Measurements from ENCODE around the gene SPOCK1. TPM values are rescaled to one million over a fixed set of nuclear protein-coding genes. Genes with fewer than 3 reads are reported as not detected.

Gene SPOCK1
- total and polyA plus RNA-seq, 2 experiments from 2014 or later = 5.6 to 10.1 TPM

DNA sequence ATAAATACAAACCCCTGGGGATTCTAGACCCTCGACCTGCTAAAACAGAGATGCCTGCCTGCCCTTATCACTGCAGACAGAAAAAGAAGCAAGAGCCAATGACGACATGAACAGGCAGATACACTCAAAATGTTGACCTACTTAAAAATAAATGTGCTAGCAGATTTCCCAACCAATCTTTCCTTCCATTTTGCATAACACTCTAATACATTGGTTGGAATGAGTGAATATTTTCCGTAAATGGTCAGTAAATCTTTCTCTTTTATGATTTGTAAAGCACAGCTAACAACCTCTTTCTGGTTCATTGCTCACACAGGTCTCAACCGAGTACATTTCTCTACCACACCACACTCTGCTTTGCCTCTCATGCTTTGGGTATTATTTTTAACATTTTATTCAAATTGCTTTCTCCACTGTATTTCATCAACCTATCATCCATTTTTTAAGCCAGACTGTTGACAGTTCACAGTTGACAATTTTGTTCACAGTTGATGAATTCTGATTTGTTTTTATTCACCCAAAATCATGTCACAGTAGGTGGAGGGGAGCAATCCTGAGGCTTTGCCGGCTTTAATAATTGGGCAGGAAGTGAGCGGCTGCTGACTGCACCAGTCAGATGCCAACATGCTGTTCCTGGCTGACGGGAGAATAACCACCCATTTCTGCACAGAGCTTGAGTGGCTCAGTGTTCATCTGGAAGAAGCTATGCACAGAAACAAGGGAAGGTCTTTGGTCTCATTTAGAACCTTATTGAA lies 426.6 kb downstream of the SPOCK1 start:
- Histone ChIP-seq H3K79me2 (no peaks in the 10 kb centered on the region), H3K27me3 (no peaks in the 10 kb centered on the region), H3K9me3 (ENCODE audit: low read depth) (no peaks in the 10 kb centered on the region), H3K4me3 (no peak overlapping the region), H4K20me1 (ENCODE audit: insufficient read depth, poor library complexity, severe bottlenecking) (no peaks in the 10 kb centered on the region), H3K4me1 (ENCODE audit: insufficient read depth) (no peaks in the 10 kb centered on the region), H3K4me2 (no peak overlapping the region), H3K27ac (no peak overlapping the region), H3K36me3 (replicated peaks; ENCODE audit: insufficient read depth, low read depth) (no peaks in the 10 kb centered on the region), H2AFZ (no peak overlapping the region), H3K9me2 (replicated peaks; ENCODE audit: insufficient read depth) (no peaks in the 10 kb centered on the region)
- TF ChIP-seq, protein P1, sequence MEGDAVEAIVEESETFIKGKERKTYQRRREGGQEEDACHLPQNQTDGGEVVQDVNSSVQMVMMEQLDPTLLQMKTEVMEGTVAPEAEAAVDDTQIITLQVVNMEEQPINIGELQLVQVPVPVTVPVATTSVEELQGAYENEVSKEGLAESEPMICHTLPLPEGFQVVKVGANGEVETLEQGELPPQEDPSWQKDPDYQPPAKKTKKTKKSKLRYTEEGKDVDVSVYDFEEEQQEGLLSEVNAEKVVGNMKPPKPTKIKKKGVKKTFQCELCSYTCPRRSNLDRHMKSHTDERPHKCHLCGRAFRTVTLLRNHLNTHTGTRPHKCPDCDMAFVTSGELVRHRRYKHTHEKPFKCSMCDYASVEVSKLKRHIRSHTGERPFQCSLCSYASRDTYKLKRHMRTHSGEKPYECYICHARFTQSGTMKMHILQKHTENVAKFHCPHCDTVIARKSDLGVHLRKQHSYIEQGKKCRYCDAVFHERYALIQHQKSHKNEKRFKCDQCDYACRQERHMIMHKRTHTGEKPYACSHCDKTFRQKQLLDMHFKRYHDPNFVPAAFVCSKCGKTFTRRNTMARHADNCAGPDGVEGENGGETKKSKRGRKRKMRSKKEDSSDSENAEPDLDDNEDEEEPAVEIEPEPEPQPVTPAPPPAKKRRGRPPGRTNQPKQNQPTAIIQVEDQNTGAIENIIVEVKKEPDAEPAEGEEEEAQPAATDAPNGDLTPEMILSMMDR (IDR thresholded peaks at IDR 0.05; ENCODE audit: poor library complexity) = no peak
- TF ChIP-seq EZH2 (IDR thresholded peaks at IDR 0.05; ENCODE audit: borderline replicate concordance) (no peak), EZH2phosphoT487 (IDR thresholded peaks at IDR 0.05; ENCODE audit: low read depth, severe bottlenecking, unreplicated experiment) (no peak)
- WGBS (ENCODE audit: low lambda C conversion rate, missing lambda C conversion rate) = 82% methylated on average over 7 of the region's 7 CpGs
- DNase-seq (ENCODE audit: low spot score) = no peak

DNA sequence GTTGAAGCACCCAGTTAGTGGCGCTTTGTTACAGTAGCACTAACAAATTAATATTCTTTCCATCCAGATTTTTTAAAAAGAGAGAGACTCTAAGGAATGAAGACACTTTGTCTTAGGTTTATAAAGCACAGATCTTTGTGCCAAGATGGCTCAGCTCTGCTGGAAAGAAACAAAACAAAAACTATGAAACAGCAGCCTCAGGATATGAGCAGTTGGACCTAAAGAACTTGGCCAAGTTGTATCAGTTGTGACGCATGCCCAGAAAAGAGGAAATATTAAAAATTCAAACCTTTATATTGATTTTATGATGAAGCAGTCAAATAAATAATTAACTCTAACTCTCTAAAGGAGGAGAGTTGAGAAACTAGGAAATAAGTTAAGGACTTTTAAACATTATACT lies 427.2 kb downstream of the SPOCK1 start:
- WGBS (ENCODE audit: low lambda C conversion rate, missing lambda C conversion rate) = 88% methylated on average over 2 of the region's 2 CpGs
- H3K27ac ChIP-seq = no peak overlapping the region
- TF ChIP-seq, protein P1 (IDR thresholded peaks at IDR 0.05; ENCODE audit: poor library complexity) = no peak
- TF ChIP-seq EZH2 (IDR thresholded peaks at IDR 0.05; ENCODE audit: borderline replicate concordance) (no peak), EZH2phosphoT487 (IDR thresholded peaks at IDR 0.05; ENCODE audit: low read depth, severe bottlenecking, unreplicated experiment) (no peak)

DNA sequence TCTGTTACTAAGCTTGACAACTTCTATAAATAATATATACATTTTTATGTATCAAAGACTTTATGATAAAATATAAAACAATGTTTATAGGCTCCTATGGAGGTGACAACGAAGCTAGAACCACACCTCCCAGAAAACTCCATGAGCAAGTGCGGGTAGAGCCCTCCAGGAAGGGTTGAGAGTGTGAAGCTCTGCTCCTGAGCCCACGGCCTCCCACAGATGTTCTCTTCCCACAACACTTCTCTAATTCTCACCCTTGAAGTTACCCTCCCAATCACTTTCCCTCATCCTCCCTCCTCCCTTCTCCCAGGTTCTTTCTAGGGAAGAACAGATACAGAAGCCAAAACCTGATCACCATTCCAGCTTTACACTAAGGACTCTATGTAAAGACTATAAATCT lies 427.6 kb downstream of the SPOCK1 start:
- DNase-seq (ENCODE audit: low spot score) = no peak
- Histone ChIP-seq H4K20me1 (ENCODE audit: insufficient read depth, poor library complexity, severe bottlenecking) (no peaks in the 10 kb centered on the region), H3K27ac (no peak overlapping the region), H3K36me3 (replicated peaks; ENCODE audit: insufficient read depth, low read depth) (no peaks in the 10 kb centered on the region), H3K4me2 (no peak overlapping the region), H3K4me1 (ENCODE audit: insufficient read depth) (no peaks in the 10 kb centered on the region), H2AFZ (no peak overlapping the region), H3K27me3 (no peaks in the 10 kb centered on the region), H3K4me3 (no peak overlapping the region), H3K9me2 (replicated peaks; ENCODE audit: insufficient read depth) (no peaks in the 10 kb centered on the region), H3K79me2 (no peaks in the 10 kb centered on the region), H3K9me3 (ENCODE audit: low read depth) (no peaks in the 10 kb centered on the region)
- TF ChIP-seq EZH2 (IDR thresholded peaks at IDR 0.05; ENCODE audit: borderline replicate concordance) = no peak
- TF ChIP-seq, protein P1 (IDR thresholded peaks at IDR 0.05; ENCODE audit: poor library complexity) = no peak
- no peak for TF ChIP-seq EZH2phosphoT487 (IDR thresholded peaks at IDR 0.05; ENCODE audit: low read depth, severe bottlenecking, unreplicated experiment)
- WGBS (ENCODE audit: low lambda C conversion rate, missing lambda C conversion rate) = 76% methylated on average over 3 of the region's 3 CpGs

More for the DNA sequence above, 427.2 kb downstream of the SPOCK1 start:
- H3K9me3 ChIP-seq (ENCODE audit: low read depth) = no peaks in the 10 kb centered on the region
- H3K4me2 ChIP-seq = no peak overlapping the region
- no peaks in the 10 kb centered on the region for H3K27me3 ChIP-seq
- no peaks in the 10 kb centered on the region for H3K4me1 ChIP-seq (ENCODE audit: insufficient read depth)
- H2AFZ ChIP-seq = no peak overlapping the region
- no peak for DNase-seq (ENCODE audit: low spot score)
- H4K20me1 ChIP-seq (ENCODE audit: insufficient read depth, poor library complexity, severe bottlenecking) = no peaks in the 10 kb centered on the region
- no peaks in the 10 kb centered on the region for H3K36me3 ChIP-seq (replicated peaks; ENCODE audit: insufficient read depth, low read depth)
- H3K79me2 ChIP-seq = no peaks in the 10 kb centered on the region
- no peaks in the 10 kb centered on the region for H3K9me2 ChIP-seq (replicated peaks; ENCODE audit: insufficient read depth)
- no peak overlapping the region for H3K4me3 ChIP-seq

Measured in hepatocyte (in vitro differentiated cells).